IMR-90 (cell line): ENCODE data around the gene USP4. TPM values are rescaled to one million over a fixed set of nuclear protein-coding genes. Genes with fewer than 3 reads are reported as not detected.
A peak's percentile ranks its signal among the peaks of the same experiment; 100 is the strongest.

ENCODE experiments used
- BHLHE40 ChIP-seq: fragments of 150-350 bp; IDR thresholded peaks from 2 replicates; pipeline ENCODE4 v1.6.1; 2016; ENCODE audit warnings: mild to moderate bottlenecking, low read depth, low read length
- ELK1 ChIP-seq: fragments of 150-350 bp; IDR thresholded peaks from 2 replicates; pipeline ENCODE4 v1.6.1; 2016; ENCODE audit warnings: low read depth, mild to moderate bottlenecking, low read length, moderate library complexity, borderline replicate concordance
- FOS ChIP-seq: fragments of 150-350 bp; IDR thresholded peaks from 2 replicates; pipeline ENCODE4 v1.6.1; 2016; ENCODE audit warnings: low read depth, low read length
- MAFK ChIP-seq: IDR thresholded peaks from 2 replicates; pipeline ENCODE4 v1.6.1; 2012; ENCODE audit warnings: low read depth, low read length, improper control_type of control experiment
- MAZ ChIP-seq: IDR thresholded peaks from 2 replicates; pipeline ENCODE4 v1.6.1; 2012; ENCODE audit warnings: low read depth, mild to moderate bottlenecking, low read length, improper control_type of control experiment, moderate library complexity, borderline replicate concordance
- NFE2L2 ChIP-seq: fragments of 150-350 bp; IDR thresholded peaks from 2 replicates; pipeline ENCODE4 v1.6.1; 2016; ENCODE audit warnings: low read depth, mild to moderate bottlenecking, low read length
- RAD21 ChIP-seq: IDR thresholded peaks from 2 replicates; pipeline ENCODE4 v1.6.1; 2012; ENCODE audit warnings: low read length, improper control_type of control experiment
- SMC3 ChIP-seq: fragments of 150-350 bp; IDR thresholded peaks from 2 replicates; pipeline ENCODE4 v1.6.1; 2016; ENCODE audit warnings: low read depth, mild to moderate bottlenecking, antibody characterized with exemption, low read length, moderate library complexity
- USF2 ChIP-seq: fragments of 150-350 bp; IDR thresholded peaks from 2 replicates; pipeline ENCODE4 v1.6.1; 2017; ENCODE audit warnings: mild to moderate bottlenecking, antibody characterized with exemption, low read length, low read depth
- polyA plus RNA-seq, 3 experiments: library from polyadenylated mRNA; depleted of rRNA; stranded (reverse); fragments of >200 nt; gene quantifications; 2 replicates each; pipeline ENCODE4 v1.2.3, GENCODE V29; 2012; ENCODE audit warnings: low replicate concordance in 1 of 3
- total RNA-seq: library from RNA; depleted of rRNA; stranded (reverse); fragments of >200 nt; gene quantifications from 2 replicates; pipeline ENCODE4 v1.2.3, GENCODE V29; 2012

USP4 gene
- total and polyA plus RNA-seq, 2 of the 4 experiments (the other 2 are of a cell fraction): 29.9 to 42.3 TPM

- TF ChIP-seq ELK1: no peak
- peak; percentile 75 for TF ChIP-seq RAD21
- TF ChIP-seq FOS: no peak
- no peak for TF ChIP-seq MAFK
- TF ChIP-seq NFE2L2: no peak
- TF ChIP-seq USF2: no peak; the same call in 1 of the 2 replicates
- peak; percentile 95 for TF ChIP-seq BHLHE40
- peak; percentile 61 for TF ChIP-seq SMC3
- TF ChIP-seq MAZ: peak; percentile 65; the same call in 1 of the 2 replicates
Observed at GRCh38 chr3:49339941-49340800, at the start of gene USP4 (continued).
